Measurements from ENCODE around the gene C1QB. TPM values are rescaled to one million over a fixed set of nuclear protein-coding genes. Genes with fewer than 3 reads are reported as not detected.
A peak's percentile ranks its signal among the peaks of the same experiment; 100 is the strongest.

The C1QB gene
- total and polyA plus RNA-seq, 9 of the 15 experiments (the other 6 are each of a cell fraction or from before 2014, with no cell fraction given), result 0.55 TPM; not detected in 8

GRCh38 chr1:22654692-22655091 is 1.7 kb downstream of the C1QB start (continued):
- no peak for TF ChIP-seq ARID4B (CRISPR knock-in tag; IDR thresholded peaks at IDR 0.05)
- TF ChIP-seq PHF8 (IDR thresholded peaks at IDR 0.05; ENCODE audit: borderline replicate concordance, low read length), result no peak
- TF ChIP-seq NONO (IDR thresholded peaks at IDR 0.05; ENCODE audit: low read depth in 2 of 2, low read length in 1 of 2), result no peak
- peak; percentile 36 to 47; a peak in 2 of 4 replicates for TF ChIP-seq KDM1A (IDR thresholded peaks at IDR 0.05)
- TF ChIP-seq SMAD1 (IDR thresholded peaks at IDR 0.05; ENCODE audit: low read depth, low read length, partially characterized antibody), result no peak
- TF ChIP-seq GABPA (tag; conservative IDR thresholded peaks at IDR 0.05; ENCODE audit: low read depth), result no peak
- TF ChIP-seq ZFP36 (IDR thresholded peaks at IDR 0.05; ENCODE audit: low read depth, low read length, partially characterized antibody), result peak; percentile 85
- TF ChIP-seq RBM17 (IDR thresholded peaks at IDR 0.05; ENCODE audit: borderline replicate concordance, low read depth, low read length), result no peak
- TF ChIP-seq ZNF174 (CRISPR knock-in tag; IDR thresholded peaks at IDR 0.05), result no peak
- no peak for TF ChIP-seq SNRNP70 (optimal IDR thresholded peaks at IDR 0.05; ENCODE audit: low read depth, low read length)
- TF ChIP-seq SMARCA5 (IDR thresholded peaks at IDR 0.05), result peak; percentile 78; the same call in 1 of the 2 replicates
- peak; percentile 88 for TF ChIP-seq BCOR (IDR thresholded peaks at IDR 0.05)
- TF ChIP-seq COPS2 (conservative IDR thresholded peaks at IDR 0.05), result no peak

Measured in K562 (cell line).